Fibroblast of skin of left quadriceps (primary cell): ENCODE data around the gene CIRBP.
A peak's percentile ranks its signal among the peaks of the same experiment; 100 is the strongest.

Source experiments
- DNase-seq, 2 experiments: peaks; one replicate each; pipeline ENCODE4 v3.0.0-alpha.2; 2013; ENCODE audit warnings: low read depth in 2 of 2

The CIRBP gene

DNA sequence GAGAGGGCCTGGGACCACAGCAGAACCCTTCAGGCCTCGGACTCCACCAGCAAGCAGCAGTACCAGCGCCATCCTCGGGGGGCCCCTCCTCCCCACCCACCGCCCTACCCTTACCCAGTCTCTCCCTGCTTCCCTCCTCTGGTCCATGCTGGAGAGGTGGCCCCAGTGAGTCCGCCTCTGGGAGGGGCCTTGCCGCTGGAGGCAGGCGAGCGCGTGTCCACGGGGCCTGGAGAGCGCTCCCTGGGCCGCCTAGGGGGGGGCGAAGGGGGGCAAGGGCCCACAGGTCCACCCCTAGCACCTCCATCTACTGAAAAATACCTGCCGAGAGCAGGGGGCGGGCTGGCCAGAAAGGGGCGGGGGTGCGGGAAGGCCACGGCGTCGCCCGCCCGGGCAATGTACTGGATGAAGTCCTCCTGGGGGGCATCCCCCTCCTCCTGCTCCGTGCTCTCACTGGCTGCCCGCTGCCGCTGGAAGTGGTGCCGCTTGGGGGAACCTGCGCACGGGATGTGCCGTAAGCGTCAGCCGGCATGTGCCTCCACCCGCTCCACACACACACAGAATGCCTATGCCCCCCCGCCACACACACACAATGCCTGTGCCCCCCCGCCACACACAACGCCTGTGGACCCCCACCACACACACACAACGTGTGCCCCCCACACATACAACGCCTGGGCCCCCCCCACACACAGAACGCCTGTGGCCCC is 38.2 kb upstream of the CIRBP start:
- no peak for DNase-seq

DNA sequence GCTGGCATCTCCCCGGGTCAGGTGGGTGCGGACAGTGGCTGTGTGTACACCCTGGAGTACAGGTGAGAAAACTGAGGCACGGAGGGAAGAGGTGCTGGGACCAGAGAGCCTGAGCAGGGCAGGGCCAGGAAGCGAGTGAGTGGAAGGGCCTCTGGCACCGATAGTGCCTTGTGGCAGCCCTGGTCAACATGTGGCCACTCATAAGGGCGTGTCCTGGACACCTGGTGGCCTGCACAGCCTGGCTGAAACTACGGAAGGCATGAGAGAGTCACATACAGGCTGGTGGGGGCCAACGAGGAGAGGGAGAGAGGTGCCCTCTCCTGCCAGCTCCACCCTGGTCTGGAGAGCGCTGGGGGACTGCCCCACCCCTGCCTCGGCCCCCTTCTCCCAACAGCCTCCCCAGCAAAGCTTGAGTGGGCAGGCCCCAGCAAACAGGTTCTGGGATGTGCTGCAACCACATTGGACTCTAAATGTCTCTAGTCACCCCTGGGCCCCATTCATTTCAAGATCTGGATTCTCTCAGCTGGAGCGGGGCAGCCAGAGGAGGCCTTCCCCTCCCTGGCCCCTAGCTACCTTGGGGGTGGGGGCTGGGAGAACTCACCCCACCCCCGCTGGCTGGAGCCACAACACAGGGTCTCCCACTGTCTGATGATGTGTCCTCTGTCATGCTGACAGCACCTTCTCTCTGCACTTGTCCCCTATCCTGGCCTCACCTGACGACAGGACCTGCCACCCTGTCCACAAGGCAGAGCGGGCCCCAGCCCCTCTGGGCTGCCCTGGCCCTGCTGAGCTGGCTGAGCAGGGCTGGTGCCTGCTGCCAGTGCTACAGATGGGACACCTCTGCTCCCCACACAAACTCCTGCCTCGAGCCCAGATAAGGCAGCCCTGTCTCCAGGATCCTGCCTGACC is 37.1 kb upstream of the CIRBP start:
- no peak for DNase-seq

DNA sequence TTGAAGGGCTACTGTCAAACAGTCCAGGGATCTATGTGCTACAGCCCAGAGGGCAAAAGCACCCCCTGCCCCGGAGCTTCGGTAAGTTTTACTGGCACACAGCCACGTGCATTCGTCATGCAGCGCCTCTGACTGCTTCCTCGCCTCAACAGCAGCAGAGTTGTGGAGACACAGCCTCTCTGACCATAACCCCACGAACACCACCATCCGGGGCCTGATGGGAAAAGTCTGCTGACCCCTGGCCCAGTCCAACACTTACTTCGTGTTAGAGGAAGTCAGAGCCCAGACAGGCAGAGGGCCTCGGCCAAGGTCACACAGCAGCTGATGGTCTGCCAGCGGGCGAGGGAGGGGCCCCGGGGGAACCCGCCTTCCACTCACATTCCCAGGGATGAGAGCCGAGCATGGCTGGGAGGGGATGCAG is 36.5 kb upstream of the CIRBP start:
- no peak for DNase-seq

DNA sequence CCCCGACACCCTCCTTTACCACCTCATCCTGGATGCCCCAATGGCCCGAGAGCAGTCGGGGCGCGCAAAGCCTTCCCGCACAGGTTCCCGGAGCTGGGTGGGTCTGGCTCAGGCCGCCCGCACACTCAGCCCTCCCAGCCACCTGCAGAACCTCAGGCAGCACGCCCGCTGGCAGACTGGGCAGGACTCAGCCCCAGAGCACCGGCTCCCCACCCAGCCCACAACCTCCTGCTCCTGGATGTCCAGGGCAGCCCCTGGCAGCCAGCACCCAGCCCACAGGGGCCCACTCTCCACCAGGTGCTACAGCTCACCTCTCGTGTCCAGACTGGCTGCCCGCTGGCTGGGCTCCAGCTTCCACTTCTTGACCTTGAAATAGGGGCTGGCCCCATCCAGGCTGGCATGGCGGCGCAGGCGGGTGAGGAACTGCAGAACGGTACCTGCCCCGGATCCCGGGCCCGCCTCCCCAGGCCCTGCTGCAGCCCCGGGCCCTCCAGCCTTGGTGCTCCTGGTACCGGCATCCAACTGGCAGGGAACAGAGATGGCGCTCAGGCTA is 35.9 kb upstream of the CIRBP start:
- no peak for DNase-seq

DNA sequence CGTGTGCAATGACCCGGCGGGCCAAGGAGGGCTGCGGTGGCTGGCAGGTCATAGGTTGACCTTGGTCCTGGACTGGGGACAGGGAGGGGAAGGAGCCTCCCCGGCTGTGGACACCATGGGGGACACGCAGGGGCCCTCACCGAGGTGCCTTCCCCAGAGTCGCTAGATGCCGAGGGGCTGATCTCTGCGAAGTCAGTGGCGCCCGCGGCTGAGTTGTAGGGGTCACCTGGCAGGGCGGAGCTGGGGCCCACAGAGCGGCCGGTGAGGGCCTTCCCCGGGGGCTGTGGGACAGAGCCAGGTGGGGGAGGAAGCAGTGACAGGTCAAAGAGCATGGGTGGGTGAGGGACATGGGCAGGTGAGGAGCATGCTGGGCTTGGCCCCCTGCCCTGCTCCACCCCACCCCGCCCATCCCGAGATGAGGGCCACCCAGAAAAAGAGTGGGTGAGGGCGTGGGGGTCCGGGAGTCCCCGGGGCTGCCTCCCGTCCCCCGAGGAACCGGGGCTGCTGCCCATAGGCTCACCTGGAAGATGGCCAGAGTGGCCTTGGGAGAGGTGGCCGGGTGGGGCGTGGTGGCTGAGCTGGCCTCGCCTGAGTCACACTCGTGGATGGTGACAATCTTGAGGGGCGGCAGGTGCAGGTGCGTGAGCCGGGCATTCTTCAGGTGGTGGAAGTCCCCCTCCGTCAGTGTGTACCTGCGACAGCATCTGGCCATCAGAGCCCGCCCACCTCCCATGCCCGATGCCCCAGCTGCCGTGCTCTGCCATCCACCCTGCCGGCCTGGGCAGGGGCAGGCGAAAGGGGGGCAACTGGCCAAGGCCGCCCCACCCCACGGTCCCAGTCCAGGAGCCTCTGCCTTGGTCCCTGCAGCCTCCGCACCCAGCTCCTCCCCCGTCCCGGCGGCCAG is 34.8 kb upstream of the CIRBP start:
- DNase-seq = no peak

DNA sequence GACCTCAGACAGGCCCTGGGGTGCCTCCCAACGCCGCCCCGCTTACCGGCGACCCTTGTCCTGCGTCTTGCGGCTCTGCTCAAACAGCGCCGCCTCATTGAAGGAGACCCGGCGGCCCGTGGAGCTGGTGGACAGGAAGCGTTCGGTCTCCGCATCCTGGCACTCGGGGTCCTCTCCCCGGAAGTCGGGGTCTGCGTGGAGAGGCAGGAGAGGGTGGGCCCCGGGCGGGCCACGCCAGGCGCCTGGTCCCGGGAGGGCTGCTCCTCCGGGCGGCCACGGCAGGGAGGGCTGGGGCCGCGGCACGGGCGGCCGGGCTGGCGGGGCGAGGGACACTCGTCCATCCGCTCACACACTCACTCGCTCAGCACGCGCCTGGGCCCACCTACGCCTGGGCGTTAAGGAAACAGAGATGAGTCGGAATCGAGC is 34.2 kb upstream of the CIRBP start:
- DNase-seq = no peak

DNA sequence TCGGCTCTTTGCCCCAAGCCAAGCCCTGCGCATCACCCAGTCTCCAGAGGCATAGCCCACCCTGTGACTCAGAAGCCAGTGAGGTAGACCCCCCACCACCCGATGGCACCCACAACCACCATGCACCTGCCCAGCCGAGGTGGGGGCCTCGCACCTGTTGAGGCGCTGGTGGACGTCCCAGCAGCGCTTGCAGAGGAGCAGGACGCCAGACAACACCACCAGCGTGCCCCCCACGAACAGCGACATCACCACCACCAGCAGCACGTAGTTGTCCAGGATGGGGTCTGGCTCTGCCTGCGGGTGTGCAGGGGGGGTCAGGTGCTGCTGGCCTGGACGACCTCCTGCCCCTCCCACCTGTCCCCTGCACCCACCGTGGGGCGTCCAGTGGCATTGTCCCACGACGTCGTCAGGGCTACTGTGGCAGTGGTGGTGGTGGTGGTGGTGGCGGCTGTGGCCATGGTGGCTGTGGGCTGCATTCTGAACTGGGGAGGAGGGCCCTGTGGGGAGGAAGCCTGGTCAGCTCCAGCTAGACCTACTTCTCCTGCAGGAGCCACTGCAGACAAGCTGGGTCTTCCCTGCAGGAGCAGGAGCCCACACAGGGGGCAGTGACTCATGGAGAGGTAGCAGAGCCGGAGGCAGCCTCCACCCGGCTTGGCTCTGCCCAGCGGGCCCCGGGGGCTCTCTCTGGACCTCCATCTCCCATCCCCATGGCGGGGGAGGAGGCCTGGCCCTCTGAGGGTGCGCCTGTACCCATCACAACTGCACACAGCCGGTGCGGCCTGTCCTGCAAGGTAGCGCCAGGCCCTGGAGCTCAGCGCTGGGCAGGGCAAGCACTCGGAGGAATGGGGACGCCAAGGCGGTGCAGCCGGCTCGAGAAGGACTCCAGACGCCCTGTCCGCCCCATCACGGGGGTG is 33.2 kb upstream of the CIRBP start:
- no peak for DNase-seq

DNA sequence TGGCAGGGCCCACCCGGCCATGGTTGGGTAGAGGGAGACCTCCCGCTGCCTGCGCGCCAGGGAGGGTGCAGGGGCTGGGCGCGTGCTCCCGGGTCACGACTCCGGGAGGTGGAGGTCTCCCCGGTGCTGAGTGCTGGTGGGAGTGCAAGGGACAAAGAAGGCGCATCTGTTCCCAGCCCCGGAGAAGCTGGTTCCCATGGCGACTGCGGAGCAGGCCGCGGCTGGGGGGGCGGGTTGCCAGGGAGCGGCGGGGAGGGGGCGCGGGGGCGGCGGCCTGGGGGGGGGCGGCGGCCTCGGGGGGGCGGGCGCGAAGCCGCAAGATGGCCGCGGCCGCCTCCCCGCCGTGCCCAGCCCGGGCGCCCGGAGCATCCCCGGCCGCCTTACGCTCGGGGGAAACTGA is 32.6 kb upstream of the CIRBP start:
- no peak for DNase-seq

DNA sequence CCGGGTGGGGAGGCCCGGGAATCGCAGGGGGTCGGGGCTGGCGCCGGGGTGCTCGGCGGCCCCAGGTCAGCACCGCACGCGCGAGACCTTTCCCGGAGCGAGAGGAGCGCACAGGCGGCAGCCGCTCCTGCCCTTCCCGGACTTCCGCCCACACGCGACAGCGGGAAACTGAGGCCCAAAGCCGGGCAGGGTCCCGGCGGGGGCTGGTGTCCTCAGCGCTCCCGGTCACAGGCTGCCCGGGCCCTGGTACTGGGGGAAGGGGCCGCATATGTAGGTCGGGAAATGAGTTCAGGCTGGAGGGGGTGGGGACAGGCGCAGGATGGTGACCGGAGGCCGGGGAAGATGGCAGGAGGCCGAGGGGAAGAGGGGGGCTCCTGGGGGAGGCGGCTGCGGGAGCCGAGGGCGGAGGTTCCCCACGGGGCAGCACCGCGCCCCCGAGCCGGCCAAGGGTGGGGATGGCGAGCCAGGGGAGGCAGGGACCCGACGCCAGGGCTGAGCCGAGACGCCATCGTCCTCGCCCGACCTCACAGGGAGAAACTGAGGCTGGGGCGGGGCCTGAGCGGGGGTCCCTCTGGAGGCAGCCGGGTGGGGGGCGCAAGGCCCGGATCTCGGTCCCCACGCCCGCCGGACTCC is 32.0 kb upstream of the CIRBP start:
- no peak for DNase-seq

DNA sequence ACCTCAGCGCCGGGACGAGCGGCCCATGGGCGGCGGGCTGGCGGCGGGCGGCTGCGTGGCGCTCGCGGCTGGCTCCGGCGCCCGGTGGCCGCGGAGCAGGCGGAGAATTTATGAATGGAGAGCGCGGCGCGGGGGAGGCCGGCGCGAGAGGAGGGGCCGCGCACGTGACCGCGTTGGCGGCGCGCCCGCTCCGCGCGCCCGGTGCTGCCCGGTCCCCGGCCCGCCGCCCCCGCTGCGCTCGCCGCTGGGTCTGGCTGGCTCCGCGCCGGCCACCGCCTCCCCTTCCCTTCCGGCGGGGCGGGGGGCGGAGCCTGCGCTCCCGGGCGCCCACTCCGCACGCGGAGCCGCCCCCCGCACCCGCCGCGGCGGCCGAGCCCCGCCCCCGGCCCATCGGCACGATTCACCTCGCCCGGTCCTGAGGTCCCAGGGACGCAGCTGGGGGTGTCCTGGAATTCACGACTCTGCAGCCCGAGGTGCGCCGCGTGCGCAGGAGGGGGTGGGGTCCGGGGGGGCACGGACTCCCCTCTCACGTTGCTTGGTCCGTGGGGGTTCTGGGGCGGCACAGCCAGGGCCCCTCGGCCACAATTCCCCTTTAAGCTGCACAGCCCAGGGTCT is 31.3 kb upstream of the CIRBP start, which contains the start of gene CBARP:
Gene CBARP, minus strand, starts transcription at position 252 of the 615 bp plus-strand sequence. CDS start 1,905 bp downstream, outside the sequence.
- no peak for DNase-seq

DNA sequence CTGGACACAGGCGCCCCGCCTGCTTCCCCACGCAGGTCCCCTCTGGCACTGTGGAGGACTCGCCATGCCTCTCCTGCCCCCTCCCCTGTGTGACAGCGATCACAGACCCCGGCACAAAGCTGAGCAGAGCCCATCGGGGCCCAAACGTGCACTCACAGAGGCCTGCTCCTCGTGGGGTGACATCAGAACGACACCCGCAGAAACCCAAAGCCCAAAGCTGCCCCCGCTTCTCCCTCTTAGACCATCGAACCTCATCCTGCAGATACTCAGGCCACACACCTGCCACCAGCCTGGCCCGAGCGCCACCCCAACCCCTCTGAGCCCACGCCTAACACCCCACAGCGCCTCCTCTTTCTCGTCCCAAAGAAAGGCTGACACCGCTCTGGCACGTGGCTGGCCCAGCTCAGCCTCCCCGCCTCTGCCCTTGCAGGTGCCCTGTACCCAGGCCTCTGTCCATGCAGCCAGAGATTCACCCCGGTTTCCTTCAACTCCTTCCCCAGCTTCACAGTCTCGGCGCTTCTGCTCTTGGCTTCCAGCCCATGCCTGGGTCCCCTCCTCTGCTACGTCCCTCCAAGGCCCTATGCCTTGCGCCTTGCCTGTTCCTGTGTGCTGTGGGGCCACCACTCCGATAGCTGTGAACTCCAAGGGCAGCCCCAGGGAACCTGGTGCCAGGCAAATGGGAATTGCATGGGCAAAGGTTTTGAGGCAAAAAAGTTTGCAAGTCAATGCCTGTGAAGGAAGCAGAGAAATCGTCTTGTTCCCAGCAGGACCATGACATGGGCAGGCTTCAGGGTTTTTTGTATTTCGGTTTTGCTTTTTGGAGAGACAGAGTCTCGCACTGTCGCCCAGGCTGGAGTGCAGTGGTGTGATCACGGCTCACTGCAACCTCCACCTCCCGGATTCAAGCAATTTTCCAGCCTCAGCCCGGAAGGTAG is 30.5 kb upstream of the CIRBP start:
- DNase-seq = no peak

DNA sequence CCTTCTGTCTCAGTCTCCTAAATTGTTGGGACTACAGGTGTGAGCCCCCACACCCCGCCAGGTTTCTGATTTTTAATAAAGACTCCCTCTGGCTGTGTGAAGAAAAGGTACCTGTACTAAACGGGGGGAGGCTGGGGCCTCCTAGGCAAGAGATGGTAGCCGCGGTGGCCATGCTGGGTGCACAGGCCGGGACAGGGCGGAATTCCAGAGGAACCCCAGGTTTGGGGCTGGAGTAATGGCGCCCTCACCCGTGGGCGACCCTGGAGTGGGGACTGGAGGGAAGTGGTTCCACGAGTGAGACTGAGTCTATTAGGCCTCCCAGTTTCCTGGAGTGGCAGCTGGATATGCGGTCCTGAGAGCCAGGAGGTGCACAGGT is 29.7 kb upstream of the CIRBP start:
- DNase-seq = no peak

DNA sequence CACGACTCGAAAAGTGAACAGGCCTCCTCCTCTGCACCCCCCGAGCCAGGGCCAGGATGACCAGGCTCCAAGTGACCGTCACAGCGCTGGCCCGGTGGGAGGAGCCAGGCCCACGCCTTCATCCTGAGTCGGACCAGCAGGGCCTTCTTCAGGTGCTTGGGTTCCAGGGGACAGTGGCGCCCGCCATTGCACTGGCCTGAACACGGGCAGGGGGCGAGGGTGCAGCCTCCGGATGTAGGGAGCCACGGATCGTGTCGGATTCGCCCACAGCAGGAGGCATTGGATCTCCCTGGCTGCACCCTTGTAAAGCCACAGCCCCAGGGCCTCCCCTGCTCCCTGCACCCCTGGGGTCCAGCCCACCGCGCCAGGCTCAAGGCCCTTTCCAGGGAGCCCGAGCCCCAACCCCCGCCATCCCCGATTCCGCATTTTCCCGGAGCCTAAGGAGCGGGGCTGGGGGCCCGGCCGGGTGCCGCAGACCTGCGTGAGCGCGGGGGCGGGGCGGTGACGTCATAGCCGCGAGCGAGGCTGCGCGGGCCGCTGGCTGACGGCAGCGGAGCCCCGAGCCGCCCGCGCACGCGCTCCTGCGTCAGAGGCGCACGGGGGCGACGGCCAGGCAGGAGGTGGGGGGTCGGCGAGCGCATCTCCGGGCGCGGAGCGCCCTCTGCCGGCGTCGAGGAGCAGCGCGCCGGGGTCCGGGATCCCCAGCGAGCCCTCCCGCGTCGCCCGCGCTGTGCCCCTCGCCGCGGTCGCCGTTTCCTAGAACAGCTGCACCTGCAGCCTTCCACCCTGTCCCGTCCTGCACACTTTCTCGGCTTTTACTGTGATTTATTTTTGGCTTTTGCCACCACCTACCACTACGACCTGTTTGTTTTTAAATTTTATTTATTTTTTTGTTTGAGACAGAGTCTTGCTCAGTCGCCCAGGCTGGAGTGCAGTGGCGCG is 29.1 kb upstream of the CIRBP start:
- peak; percentile 77 for DNase-seq

DNA sequence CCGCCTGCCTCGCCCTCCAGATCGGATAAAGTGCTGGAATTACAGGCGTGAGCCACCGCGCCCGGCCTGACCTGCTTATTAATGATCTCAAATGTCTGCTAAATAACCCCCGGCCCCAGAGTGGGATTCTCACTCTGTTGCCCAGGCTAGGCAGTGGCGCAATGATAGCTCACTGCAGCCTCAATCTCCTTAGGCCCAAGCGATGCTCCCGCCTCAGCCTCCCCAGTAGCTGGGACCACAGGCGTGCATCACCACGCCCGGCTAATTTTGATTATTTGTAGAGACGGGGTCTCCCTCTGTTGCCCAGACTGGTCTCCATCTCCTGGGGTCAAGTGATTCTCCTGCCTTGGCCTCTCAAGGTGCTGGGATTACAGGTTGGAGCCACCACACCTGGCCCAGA is 28.2 kb upstream of the CIRBP start:
- no peak for DNase-seq

DNA sequence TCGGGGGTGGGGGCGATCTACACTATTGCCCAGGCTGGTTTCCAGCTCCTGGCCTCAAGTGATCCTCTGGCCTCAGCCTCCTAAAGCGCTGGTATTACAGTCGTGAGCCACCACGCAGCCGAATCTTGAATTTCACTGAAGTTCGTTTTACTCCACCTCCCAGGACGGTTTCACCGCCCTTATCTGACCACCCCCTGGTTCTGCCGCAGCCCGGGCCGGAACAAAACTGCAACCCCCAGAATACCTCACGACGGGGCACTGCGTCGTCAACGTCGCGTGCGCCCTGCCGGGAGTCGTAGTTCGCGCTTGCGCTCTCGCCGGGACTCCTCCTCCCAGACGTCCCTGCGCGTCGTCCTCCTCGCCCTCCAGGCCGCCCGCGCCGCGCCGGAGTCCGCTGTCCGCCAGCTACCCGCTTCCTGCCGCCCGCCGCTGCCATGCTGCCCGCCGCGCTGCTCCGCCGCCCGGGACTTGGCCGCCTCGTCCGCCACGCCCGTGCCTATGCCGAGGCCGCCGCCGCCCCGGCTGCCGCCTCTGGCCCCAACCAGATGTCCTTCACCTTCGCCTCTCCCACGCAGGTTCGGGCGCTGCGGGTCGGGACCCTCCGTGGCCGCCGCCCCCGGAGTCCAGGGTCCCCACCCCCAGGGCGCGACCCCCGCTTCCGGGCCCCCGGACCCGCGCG is 27.6 kb upstream of the CIRBP start, which contains the start of gene ATP5F1D:
Gene ATP5F1D, plus strand, starts transcription at position 335 of the 679 bp plus-strand sequence. Its CDS starts 100 bp downstream, at position 435.
- peak; percentile 81 for DNase-seq
